Measurements from ENCODE around the gene SRRT.

The SRRT gene

GRCh38 chr7:100892364-100893317, 17.7 kb downstream of the SRRT start:
- H3K27me3 ChIP-seq (ENCODE audit: control insufficient read depth, insufficient read depth, low read length): peaks cover 19% of the 10 kb centered on the region
- no peak overlapping the region for H3K4me2 ChIP-seq (ENCODE audit: low read length)
- H3K9ac ChIP-seq (ENCODE audit: low read depth, low read length): no peak overlapping the region
- H3K36me3 ChIP-seq (ENCODE audit: insufficient read depth, low read length): peaks cover 13% of the 10 kb centered on the region
- no peak overlapping the region for H3K4me3 ChIP-seq (ENCODE audit: low read length)
- peaks cover 33% of the 10 kb centered on the region for H3K4me1 ChIP-seq (ENCODE audit: control insufficient read depth, insufficient read depth, low read length)
- H3K9me3 ChIP-seq (replicated peaks; ENCODE audit: low read length): no peaks in the 10 kb centered on the region

GRCh38 chr7:100893318-100893895, 18.5 kb downstream of the SRRT start:
- peaks cover 24% of the 10 kb centered on the region for H3K27me3 ChIP-seq (ENCODE audit: control insufficient read depth, insufficient read depth, low read length)
- H3K36me3 ChIP-seq (ENCODE audit: insufficient read depth, low read length): peaks cover 5% of the 10 kb centered on the region
- no peaks in the 10 kb centered on the region for H3K9me3 ChIP-seq (replicated peaks; ENCODE audit: low read length)
- H3K4me2 ChIP-seq (ENCODE audit: low read length): no peak overlapping the region
- H3K4me3 ChIP-seq (ENCODE audit: low read length): no peak overlapping the region
- H3K9ac ChIP-seq (ENCODE audit: low read depth, low read length): no peak overlapping the region
- peaks cover 26% of the 10 kb centered on the region for H3K4me1 ChIP-seq (ENCODE audit: control insufficient read depth, insufficient read depth, low read length)

GRCh38 chr7:100893910-100894721, 19.2 kb downstream of the SRRT start:
- no peak overlapping the region for H3K9ac ChIP-seq (ENCODE audit: low read depth, low read length)
- no peaks in the 10 kb centered on the region for H3K36me3 ChIP-seq (ENCODE audit: insufficient read depth, low read length)
- no peak overlapping the region for H3K4me3 ChIP-seq (ENCODE audit: low read length)
- peak overlapping the region; percentile 85 for H3K4me2 ChIP-seq (ENCODE audit: low read length)
- no peaks in the 10 kb centered on the region for H3K9me3 ChIP-seq (replicated peaks; ENCODE audit: low read length)
- peaks cover 24% of the 10 kb centered on the region for H3K27me3 ChIP-seq (ENCODE audit: control insufficient read depth, insufficient read depth, low read length)
- H3K4me1 ChIP-seq (ENCODE audit: control insufficient read depth, insufficient read depth, low read length): peaks cover 19% of the 10 kb centered on the region

GRCh38 chr7:100894860-100895700, 20.2 kb downstream of the SRRT start:
- no peaks in the 10 kb centered on the region for H3K36me3 ChIP-seq (ENCODE audit: insufficient read depth, low read length)
- H3K9ac ChIP-seq (ENCODE audit: low read depth, low read length): no peak overlapping the region
- H3K4me3 ChIP-seq (ENCODE audit: low read length): peak overlapping the region; percentile 61
- peak overlapping the region; percentile 85 for H3K4me2 ChIP-seq (ENCODE audit: low read length)
- H3K9me3 ChIP-seq (replicated peaks; ENCODE audit: low read length): no peaks in the 10 kb centered on the region
- H3K4me1 ChIP-seq (ENCODE audit: control insufficient read depth, insufficient read depth, low read length): peaks cover 14% of the 10 kb centered on the region
- H3K27me3 ChIP-seq (ENCODE audit: control insufficient read depth, insufficient read depth, low read length): peaks cover 27% of the 10 kb centered on the region

- Histone ChIP-seq H3K4me2 (ENCODE audit: low read length) (peak within 1 kb of the TSS; percentile 85), H3K9ac (ENCODE audit: low read depth, low read length) (no peak within 1 kb of the TSS), H3K4me3 (ENCODE audit: low read length) (peak within 1 kb of the TSS; percentile 61), H3K4me1 (ENCODE audit: control insufficient read depth, insufficient read depth, low read length) (peaks cover 9% of the 10 kb centered on the region), H3K36me3 (ENCODE audit: insufficient read depth, low read length) (no peaks in the 10 kb centered on the region), H3K9me3 (replicated peaks; ENCODE audit: low read length) (no peaks in the 10 kb centered on the region), H3K27me3 (ENCODE audit: control insufficient read depth, insufficient read depth, low read length) (peaks cover 30% of the 10 kb centered on the region)
Measured at GRCh38 chr7:100895701-100895955, 20.7 kb downstream of the SRRT start, which contains the start of gene ACHE. Gene ACHE, minus strand, starts transcription at chr7:100895888. Its CDS starts 1,656 bp downstream, at chr7:100894232.

GRCh38 chr7:100895956-100896731, 21.2 kb downstream of the SRRT start:
- H3K9ac ChIP-seq (ENCODE audit: low read depth, low read length): no peak overlapping the region
- H3K36me3 ChIP-seq (ENCODE audit: insufficient read depth, low read length): no peaks in the 10 kb centered on the region
- H3K4me2 ChIP-seq (ENCODE audit: low read length): peak overlapping the region; percentile 73
- H3K27me3 ChIP-seq (ENCODE audit: control insufficient read depth, insufficient read depth, low read length): peaks cover 35% of the 10 kb centered on the region
- H3K4me1 ChIP-seq (ENCODE audit: control insufficient read depth, insufficient read depth, low read length): peaks cover 6% of the 10 kb centered on the region
- H3K9me3 ChIP-seq (replicated peaks; ENCODE audit: low read length): no peaks in the 10 kb centered on the region
- H3K4me3 ChIP-seq (ENCODE audit: low read length): no peak overlapping the region

GRCh38 chr7:100896732-100897608, 22.1 kb downstream of the SRRT start:
- H3K27me3 ChIP-seq (ENCODE audit: control insufficient read depth, insufficient read depth, low read length): peaks cover 36% of the 10 kb centered on the region
- H3K4me3 ChIP-seq (ENCODE audit: low read length): peak overlapping the region; percentile 45
- H3K36me3 ChIP-seq (ENCODE audit: insufficient read depth, low read length): no peaks in the 10 kb centered on the region
- peaks cover 6% of the 10 kb centered on the region for H3K4me1 ChIP-seq (ENCODE audit: control insufficient read depth, insufficient read depth, low read length)
- H3K9me3 ChIP-seq (replicated peaks; ENCODE audit: low read length): no peaks in the 10 kb centered on the region
- H3K9ac ChIP-seq (ENCODE audit: low read depth, low read length): no peak overlapping the region
- peak overlapping the region; percentile 73 for H3K4me2 ChIP-seq (ENCODE audit: low read length)

GRCh38 chr7:100897772-100898454, 23.0 kb downstream of the SRRT start:
- no peak overlapping the region for H3K4me2 ChIP-seq (ENCODE audit: low read length)
- H3K9ac ChIP-seq (ENCODE audit: low read depth, low read length): no peak overlapping the region
- H3K9me3 ChIP-seq (replicated peaks; ENCODE audit: low read length): no peaks in the 10 kb centered on the region
- H3K4me3 ChIP-seq (ENCODE audit: low read length): no peak overlapping the region
- H3K4me1 ChIP-seq (ENCODE audit: control insufficient read depth, insufficient read depth, low read length): peaks cover 6% of the 10 kb centered on the region
- no peaks in the 10 kb centered on the region for H3K36me3 ChIP-seq (ENCODE audit: insufficient read depth, low read length)
- peaks cover 36% of the 10 kb centered on the region for H3K27me3 ChIP-seq (ENCODE audit: control insufficient read depth, insufficient read depth, low read length)

- Histone ChIP-seq H3K9ac (ENCODE audit: low read depth, low read length) (no peak overlapping the region), H3K4me2 (ENCODE audit: low read length) (no peak overlapping the region), H3K27me3 (ENCODE audit: control insufficient read depth, insufficient read depth, low read length) (peaks cover 36% of the 10 kb centered on the region), H3K4me1 (ENCODE audit: control insufficient read depth, insufficient read depth, low read length) (peaks cover 5% of the 10 kb centered on the region), H3K36me3 (ENCODE audit: insufficient read depth, low read length) (no peaks in the 10 kb centered on the region), H3K4me3 (ENCODE audit: low read length) (no peak overlapping the region), H3K9me3 (replicated peaks; ENCODE audit: low read length) (no peaks in the 10 kb centered on the region)
Measured at GRCh38 chr7:100899432-100899831, 24.5 kb downstream of the SRRT start.

Data from skeletal muscle satellite cell (primary cell).